ENCODE data around the gene MTHFSD. TPM values are rescaled to one million over a fixed set of nuclear protein-coding genes. Genes with fewer than 3 reads are reported as not detected.

The MTHFSD gene
- total RNA-seq, 2 experiments from 2014 or later, result 22.2 TPM

Other genes with a start within 250 kb of the MTHFSD start
- not detected for gene FOXF1, start 44.7 kb downstream of the MTHFSD start, total RNA-seq
- gene FOXC2, start 11.6 kb upstream of the MTHFSD start, total RNA-seq, result not detected
- gene FOXL1, start 23.3 kb upstream of the MTHFSD start, total RNA-seq, result not detected

All from activated CD4-positive, alpha-beta memory T cell treated with anti-CD3 and anti-CD28 coated beads, Interleukin-2, amount 10 ng/mL, durations not matched to agents 7 days and 5 days (primary cell).